ENCODE measurements around the gene PITX3. TPM values are rescaled to one million over a fixed set of nuclear protein-coding genes. Genes with fewer than 3 reads are reported as not detected.
"Not testable (repeated sequence)": the region's sequence is repeated elsewhere in the genome, so short reads cannot be mapped to it uniquely, and the experiment has no call there.

PITX3 gene
- total RNA-seq, 2 experiments from 2014 or later = not detected

DNA sequence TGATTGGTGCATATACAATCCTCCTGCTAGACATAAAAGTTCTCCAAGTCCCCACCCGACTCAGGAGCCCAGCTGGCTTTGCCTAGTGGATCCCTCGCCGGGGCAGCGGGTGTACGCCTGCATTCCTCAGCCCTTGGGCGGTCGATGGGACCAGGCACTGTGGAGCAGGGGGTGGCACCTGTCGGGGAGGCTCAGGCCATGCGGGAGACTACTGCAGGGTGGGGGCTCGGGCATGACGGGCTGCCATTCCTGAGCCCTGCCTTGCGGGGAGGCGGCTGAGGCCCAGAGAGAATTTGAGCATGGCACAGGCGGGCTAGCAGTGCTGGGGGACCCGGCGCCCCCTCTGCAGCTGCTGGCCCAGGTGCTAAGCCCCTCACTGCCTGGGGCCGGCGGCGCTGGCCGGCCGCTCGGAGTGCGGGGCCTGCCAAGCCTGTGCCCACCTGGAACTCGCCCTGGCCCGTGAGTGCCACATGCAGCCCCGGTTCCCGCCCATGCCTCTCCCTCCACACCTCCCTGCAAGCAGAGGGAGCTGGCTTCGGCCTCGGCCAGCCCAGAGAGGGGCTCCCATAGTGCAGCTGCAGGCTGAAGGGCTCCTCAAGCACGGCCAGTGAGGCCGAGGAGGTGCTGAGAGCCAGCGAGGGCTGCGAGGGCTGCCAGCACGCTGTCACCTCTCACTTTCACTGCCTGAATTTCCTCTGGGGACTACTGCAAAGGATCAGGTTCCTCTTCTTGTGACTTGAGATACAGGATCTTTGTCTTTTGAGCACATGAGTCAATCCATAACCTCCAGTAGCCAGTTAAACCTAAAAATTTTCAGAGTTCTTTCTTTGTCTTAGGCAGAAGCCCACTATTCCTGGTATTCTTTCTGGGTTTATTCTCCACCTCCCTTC lies 40.3 kb downstream of the PITX3 start:
- Mint-ChIP-seq H3K36me3 (ENCODE audit: low read depth) (no peaks in the 10 kb centered on the region), H3K27ac (no peak overlapping the region), H3K27me3 (ENCODE audit: low read depth) (peaks cover 7% of the 10 kb centered on the region), H3K4me3 (no peak overlapping the region), H3K9me3 (ENCODE audit: insufficient read depth) (no peaks in the 10 kb centered on the region), H3K4me1 (ENCODE audit: low read depth) (peaks cover 8% of the 10 kb centered on the region)
- DNase-seq (no peak), ATAC-seq (no peak)
- ChIA-PET CTCF (interaction anchor here (1.5 kb wide), 1 partner anchor 29 kb away, joined by 3 read pairs; no protein-coding TSS in a partner anchor), POLR2A (no interaction called here)

DNA sequence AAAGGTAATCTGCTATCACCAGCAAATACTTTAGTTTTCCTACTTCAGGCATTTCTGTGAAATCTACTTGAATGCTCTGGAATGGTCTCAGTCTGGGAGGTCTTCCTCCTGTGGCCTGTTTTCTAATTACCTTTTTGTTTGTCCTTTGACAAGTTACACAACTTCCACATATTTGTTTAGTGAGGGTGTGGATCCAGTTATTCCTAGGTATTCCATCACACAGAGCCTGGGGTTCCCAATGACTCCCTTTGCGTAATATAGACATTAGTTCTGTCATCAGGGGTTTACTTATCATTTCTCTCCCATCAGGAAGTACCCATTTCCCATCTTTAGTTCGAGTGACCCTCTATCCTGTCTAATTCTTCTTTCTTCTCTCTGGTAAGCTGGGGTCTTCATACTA lies 43.3 kb downstream of the PITX3 start:
- peaks cover 7% of the 10 kb centered on the region for H3K27me3 Mint-ChIP-seq (ENCODE audit: low read depth)
- H3K4me3 Mint-ChIP-seq = no peak overlapping the region
- DNase-seq (no peak), ATAC-seq (no peak)
- peaks cover 7% of the 10 kb centered on the region for H3K4me1 Mint-ChIP-seq (ENCODE audit: low read depth)
- H3K36me3 Mint-ChIP-seq (ENCODE audit: low read depth) = no peaks in the 10 kb centered on the region
- ChIA-PET POLR2A (no interaction called here), CTCF (interaction anchor here (1.8 kb wide), 1 partner anchor 154 kb away, joined by 6 read pairs; no protein-coding TSS in a partner anchor)
- no peaks in the 10 kb centered on the region for H3K9me3 Mint-ChIP-seq (ENCODE audit: insufficient read depth)
- no peak overlapping the region for H3K27ac Mint-ChIP-seq

DNA sequence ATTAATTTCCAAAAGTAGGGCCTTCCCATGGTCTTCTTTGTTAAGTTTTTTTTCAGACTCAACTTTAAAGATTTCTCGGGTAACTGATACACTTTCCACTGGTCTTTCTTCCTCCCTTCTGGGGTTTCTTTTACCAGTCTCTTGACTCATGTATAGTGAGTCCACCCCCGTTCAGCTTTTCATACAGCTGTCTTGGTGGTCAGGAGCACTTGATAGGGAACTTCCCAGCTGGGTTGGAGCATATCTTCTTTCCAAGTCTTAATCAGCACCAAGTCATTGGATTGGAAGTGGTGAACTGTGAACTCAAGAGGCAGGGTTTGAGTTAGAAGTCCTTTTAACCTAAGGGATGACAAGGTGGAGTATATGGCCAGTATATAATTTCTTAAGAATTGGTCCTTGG lies 44.4 kb downstream of the PITX3 start:
- ATAC-seq = no peak
- H3K27ac Mint-ChIP-seq = no peak overlapping the region

DNA sequence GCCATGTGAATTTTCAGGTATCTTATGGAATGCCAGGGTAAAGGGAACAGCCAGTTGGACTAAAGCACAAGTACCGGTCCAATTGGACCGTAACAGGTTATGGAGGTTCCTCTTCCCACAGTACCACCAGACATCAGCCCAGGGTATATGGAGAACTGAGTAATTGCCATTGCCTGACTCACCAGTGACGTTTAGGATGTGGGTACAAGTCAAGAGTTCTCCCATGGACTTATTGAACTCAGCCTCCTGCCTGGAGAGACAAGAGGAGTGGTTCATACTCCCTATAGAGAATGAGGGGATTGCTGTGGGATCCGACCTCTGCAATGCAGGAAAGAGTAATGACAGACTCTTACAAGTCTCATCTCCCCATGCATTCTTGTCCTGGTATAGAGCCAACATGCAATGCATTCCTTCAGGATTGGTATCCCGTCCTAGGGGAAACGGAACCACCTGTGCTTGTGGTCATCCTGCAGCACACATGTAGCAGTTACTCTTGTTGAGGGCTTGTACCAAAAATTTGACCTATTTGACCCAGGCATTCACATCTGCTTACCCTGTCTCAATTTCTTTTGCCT lies 45.9 kb downstream of the PITX3 start:
- POLR2A ChIA-PET = no interaction called here
- CTCF ChIA-PET = no interaction called here
- H3K36me3 Mint-ChIP-seq (ENCODE audit: low read depth) = peaks cover 6% of the 10 kb centered on the region
- DNase-seq = no peak
- H3K4me1 Mint-ChIP-seq (ENCODE audit: low read depth) = no peaks in the 10 kb centered on the region
- H3K4me3 Mint-ChIP-seq = no peak overlapping the region
- H3K27ac Mint-ChIP-seq = no peak overlapping the region
- peaks cover 5% of the 10 kb centered on the region for H3K27me3 Mint-ChIP-seq (ENCODE audit: low read depth)
- H3K9me3 Mint-ChIP-seq (ENCODE audit: insufficient read depth) = no peaks in the 10 kb centered on the region
- ATAC-seq = no peak

More for the DNA sequence above, 44.4 kb downstream of the PITX3 start:
- ChIA-PET CTCF (no interaction called here), POLR2A (no interaction called here)
- Mint-ChIP-seq H3K9me3 (ENCODE audit: insufficient read depth) (no peaks in the 10 kb centered on the region), H3K36me3 (ENCODE audit: low read depth) (peaks cover 3% of the 10 kb centered on the region), H3K27me3 (ENCODE audit: low read depth) (peaks cover 6% of the 10 kb centered on the region), H3K4me3 (no peak overlapping the region), H3K4me1 (ENCODE audit: low read depth) (no peaks in the 10 kb centered on the region)
- no peak for DNase-seq

DNA sequence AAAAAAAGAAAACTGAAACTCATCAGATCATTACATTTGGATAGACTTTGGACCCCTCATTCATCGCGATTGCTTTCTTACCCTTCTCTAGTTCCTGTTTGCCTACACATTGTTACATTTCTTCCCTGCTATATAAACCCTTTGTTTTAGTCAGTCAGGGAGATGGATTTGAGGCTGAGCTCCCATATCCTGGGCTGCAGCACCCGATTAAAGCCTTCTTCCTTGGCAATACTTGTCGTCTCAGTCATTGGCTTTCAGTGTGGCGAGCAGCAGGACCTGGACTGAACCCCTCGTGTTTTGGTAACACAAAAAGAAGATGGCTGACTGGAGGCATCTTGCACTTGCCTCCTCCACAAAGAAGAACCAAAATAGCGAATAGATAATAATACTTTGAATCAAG lies 49.4 kb downstream of the PITX3 start:
- peaks cover 1% of the 10 kb centered on the region for H3K27me3 Mint-ChIP-seq (ENCODE audit: low read depth)
- ChIA-PET CTCF (interaction anchor here (0.9 to 1.1 kb wide), 2 partner anchors 22 to 39 kb away, joined by 3 read pairs; no protein-coding TSS in a partner anchor), POLR2A (no interaction called here)
- no peak for ATAC-seq
- H3K9me3 Mint-ChIP-seq (ENCODE audit: insufficient read depth) = no peaks in the 10 kb centered on the region
- no peak overlapping the region for H3K4me3 Mint-ChIP-seq
- no peak overlapping the region for H3K27ac Mint-ChIP-seq
- peaks cover 9% of the 10 kb centered on the region for H3K36me3 Mint-ChIP-seq (ENCODE audit: low read depth)
- no peak for DNase-seq
- peaks cover 14% of the 10 kb centered on the region for H3K4me1 Mint-ChIP-seq (ENCODE audit: low read depth)

DNA sequence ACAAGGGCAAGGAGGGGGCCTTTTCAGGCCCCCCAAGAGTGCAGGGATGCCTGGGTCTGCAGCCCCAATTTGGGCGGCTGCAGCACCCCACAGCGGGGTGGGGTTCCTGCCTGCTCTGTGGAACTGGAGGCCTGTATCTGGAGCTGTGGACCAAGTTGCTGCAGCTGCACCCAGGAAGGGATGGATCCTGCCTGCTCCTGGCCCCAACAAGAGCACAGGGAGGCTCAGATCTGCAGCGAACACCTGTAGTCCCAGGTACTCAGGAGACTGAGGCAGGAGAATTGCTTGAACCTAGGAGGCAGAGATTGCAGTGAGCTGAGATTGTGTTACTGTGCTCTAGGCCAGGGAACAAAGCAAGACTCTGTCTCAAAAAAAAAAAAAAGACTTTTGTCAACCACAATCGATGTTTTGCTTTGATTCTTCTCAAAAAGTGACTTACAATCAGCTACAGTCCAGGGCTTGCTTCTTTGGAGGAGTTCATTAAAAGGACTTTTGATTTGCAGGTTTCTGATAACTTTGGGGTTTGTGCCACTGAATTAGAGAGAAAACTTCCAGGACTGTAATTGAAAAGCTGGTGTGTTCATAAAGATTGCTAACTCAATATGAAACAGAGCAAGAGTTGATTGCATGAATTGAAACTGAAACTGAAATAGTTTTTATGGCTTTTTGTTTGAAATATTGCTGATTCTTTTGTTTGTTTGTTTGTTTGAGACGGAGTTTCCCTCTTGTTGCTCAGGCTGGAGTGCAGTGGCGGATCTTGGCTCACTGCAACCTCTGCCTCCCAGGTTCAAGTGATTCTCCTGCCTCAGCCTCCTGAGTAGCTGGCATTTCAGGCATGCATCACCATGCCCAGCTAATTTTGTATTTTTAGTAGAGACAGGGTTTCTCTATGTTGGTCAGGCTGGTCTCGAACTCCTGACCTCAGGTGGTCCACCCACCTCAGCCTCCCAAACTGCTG lies 52.1 kb downstream of the PITX3 start:
- H3K36me3 Mint-ChIP-seq (ENCODE audit: low read depth); DNase-seq; H3K9me3 Mint-ChIP-seq (ENCODE audit: insufficient read depth); H3K27me3 Mint-ChIP-seq (ENCODE audit: low read depth): not testable (repeated sequence)
- Mint-ChIP-seq H3K4me1 (ENCODE audit: low read depth) (peaks cover 14% of the 10 kb centered on the region), H3K27ac (peak overlapping the region; percentile 90), H3K4me3 (peak overlapping the region; percentile 59)
- ATAC-seq = peak; percentile 79
- POLR2A ChIA-PET = interaction anchor here (0.6 to 1.1 kb wide), 5 partner anchors 20 to 1502 kb away, joined by 3 to 5 read pairs (median 3); no protein-coding TSS in a partner anchor
- CTCF ChIA-PET = interaction anchor here (0.6 to 3.4 kb wide), 12 partner anchors 18 to 1004 kb away, joined by 3 to 21 read pairs (median 4); partner anchors contain the start of gene ACTR1A

DNA sequence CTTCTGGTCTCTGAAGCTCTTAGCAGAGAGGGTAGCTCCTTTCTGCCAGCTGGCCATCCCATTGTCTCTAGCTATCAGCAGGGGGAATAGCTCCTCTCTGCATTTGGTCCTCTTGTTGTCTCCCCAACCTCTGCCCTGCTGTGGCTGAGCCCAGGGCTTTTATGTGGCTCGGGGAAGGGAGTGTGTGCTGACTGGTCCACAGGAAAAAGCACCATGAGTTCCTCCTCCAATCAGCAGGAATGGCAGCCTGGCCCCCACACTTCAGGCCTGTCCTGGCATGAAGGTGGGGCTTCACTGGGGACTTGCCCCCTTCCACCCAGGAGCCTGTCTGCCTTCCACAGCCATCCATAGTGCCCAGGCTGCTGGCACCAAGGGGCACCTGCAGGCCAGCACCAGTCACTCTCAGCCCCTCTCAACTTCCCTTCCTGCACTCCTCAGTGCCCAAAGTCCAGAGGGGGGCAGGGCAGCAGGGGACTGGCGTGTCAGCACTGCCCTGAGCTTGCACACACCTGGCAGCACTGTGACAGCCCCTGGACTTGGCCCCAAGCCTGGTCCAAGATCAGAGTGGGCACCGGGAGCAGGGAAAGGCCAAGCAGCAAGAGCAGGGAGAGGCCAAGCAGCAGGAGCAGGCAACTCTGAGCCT lies 52.9 kb downstream of the PITX3 start:
- peaks cover 9% of the 10 kb centered on the region for H3K36me3 Mint-ChIP-seq (ENCODE audit: low read depth)
- no peak for ATAC-seq
- H3K4me3 Mint-ChIP-seq = no peak overlapping the region
- DNase-seq = no peak
- POLR2A ChIA-PET = interaction anchor here (0.9 to 1.2 kb wide), 3 partner anchors 38 to 205 kb away, joined by 3 read pairs; no protein-coding TSS in a partner anchor
- H3K27me3 Mint-ChIP-seq (ENCODE audit: low read depth) = peaks cover 2% of the 10 kb centered on the region
- peaks cover 7% of the 10 kb centered on the region for H3K9me3 Mint-ChIP-seq (ENCODE audit: insufficient read depth)
- CTCF ChIA-PET = interaction anchor here (1.2 to 3.9 kb wide), 8 partner anchors 19 to 316 kb away, joined by 3 to 27 read pairs (median 6); partner anchors contain the start of gene SUFU
- peak overlapping the region; percentile 47 for H3K27ac Mint-ChIP-seq
- peaks cover 14% of the 10 kb centered on the region for H3K4me1 Mint-ChIP-seq (ENCODE audit: low read depth)

DNA sequence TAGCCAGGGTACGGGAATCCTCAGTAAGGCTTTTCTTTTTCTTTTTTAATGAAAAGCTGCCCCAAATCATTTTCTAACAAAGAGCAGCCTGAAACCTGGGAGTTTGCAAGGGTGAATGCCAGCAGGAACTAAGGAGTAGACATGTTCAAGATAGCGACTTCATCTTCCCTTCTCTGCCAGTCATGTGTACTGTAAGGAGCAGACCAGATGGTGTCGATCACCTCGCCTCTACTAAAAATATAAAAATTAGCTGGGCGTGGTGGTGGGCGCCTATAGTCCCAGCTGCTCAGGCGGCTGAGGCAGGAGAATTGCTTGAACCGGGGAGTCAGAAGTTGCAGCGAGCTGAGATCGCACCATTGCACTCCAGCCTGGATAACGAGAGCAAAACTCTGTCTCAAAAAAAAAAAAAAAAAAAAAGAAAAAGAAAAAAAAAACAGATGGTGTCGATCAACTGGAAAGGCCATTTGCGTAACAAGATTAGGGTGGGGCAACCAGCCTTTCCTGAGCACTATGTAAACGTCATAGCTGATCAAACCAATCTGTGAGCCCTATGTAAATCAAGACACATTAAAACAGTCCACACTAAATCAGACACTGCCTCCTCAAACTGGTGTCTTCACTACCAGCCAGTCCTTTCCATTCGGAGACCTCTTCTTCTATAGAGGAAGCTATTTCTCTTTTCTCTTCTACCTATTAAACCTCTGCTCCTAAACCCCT lies 55.3 kb downstream of the PITX3 start:
- Mint-ChIP-seq H3K9me3 (ENCODE audit: insufficient read depth) (peaks cover 7% of the 10 kb centered on the region), H3K4me1 (ENCODE audit: low read depth) (peaks cover 14% of the 10 kb centered on the region), H3K4me3 (no peak overlapping the region), H3K27ac (no peak overlapping the region), H3K36me3 (ENCODE audit: low read depth) (peaks cover 3% of the 10 kb centered on the region), H3K27me3 (ENCODE audit: low read depth) (peaks cover 3% of the 10 kb centered on the region)
- ATAC-seq = no peak
- no peak for DNase-seq
- ChIA-PET CTCF (interaction anchor here (1.1 to 3.9 kb wide), 4 partner anchors 16 to 166 kb away, joined by 3 to 27 read pairs (median 4); no protein-coding TSS in a partner anchor), POLR2A (no interaction called here)

DNA sequence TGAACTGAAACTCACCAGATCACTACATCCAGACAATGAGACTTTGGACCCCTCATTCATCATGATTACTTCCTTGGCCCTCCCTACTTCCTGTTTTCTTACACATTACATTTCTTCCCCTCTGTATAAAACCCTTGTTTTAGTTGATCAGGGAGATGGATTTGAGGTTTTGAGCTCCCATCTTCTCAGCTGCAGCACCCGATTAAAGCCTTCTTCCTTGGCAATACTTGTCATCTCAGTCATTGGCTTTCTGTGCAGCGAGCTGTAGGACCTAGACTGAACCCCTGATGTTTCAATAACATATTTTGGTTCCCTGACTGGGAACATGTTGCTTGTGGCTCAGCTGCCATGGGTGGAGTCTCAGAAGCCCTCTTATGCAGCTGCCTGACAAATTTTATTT lies 56.0 kb downstream of the PITX3 start:
- H3K4me3 Mint-ChIP-seq = no peak overlapping the region
- H3K36me3 Mint-ChIP-seq (ENCODE audit: low read depth) = peaks cover 3% of the 10 kb centered on the region
- CTCF ChIA-PET = interaction anchor here (1.1 to 3.9 kb wide), 4 partner anchors 15 to 166 kb away, joined by 3 to 27 read pairs (median 4); no protein-coding TSS in a partner anchor

DNA sequence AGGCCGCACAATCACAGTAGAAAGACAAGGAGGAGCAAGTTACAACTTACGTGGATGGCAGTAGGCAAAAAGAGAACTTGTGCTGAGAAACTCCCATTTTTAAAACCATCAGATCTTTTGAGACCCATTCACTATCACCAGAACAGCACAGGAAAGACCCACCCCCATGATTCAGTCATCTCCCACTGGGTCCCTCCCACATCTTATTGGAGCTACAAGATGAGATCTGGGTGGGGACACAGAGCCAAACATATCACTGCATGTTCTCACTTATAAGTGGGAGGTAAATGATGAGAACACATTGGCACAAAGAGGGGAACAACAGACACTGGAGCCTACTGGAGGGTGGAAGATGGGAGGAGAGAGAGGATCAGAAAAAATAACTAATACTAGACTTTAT lies 56.7 kb downstream of the PITX3 start:
- Mint-ChIP-seq H3K27ac (no peak overlapping the region), H3K4me3 (no peak overlapping the region), H3K36me3 (ENCODE audit: low read depth) (peaks cover 3% of the 10 kb centered on the region), H3K27me3 (ENCODE audit: low read depth) (peaks cover 3% of the 10 kb centered on the region), H3K9me3 (ENCODE audit: insufficient read depth) (peaks cover 7% of the 10 kb centered on the region), H3K4me1 (ENCODE audit: low read depth) (peaks cover 13% of the 10 kb centered on the region)
- POLR2A ChIA-PET = no interaction called here
- no peak for ATAC-seq
- CTCF ChIA-PET = interaction anchor here (1.4 to 3.9 kb wide), 2 partner anchors 15 to 47 kb away, joined by 3 to 27 read pairs; no protein-coding TSS in a partner anchor
- DNase-seq = no peak

More for the DNA sequence above, 56.0 kb downstream of the PITX3 start:
- no peak for ATAC-seq
- Mint-ChIP-seq H3K4me1 (ENCODE audit: low read depth) (peaks cover 14% of the 10 kb centered on the region), H3K27ac (no peak overlapping the region), H3K9me3 (ENCODE audit: insufficient read depth) (peaks cover 7% of the 10 kb centered on the region), H3K27me3 (ENCODE audit: low read depth) (peaks cover 3% of the 10 kb centered on the region)
- no peak for DNase-seq
- POLR2A ChIA-PET = interaction anchor here (0.6 kb wide), 1 partner anchor 166 kb away, joined by 3 read pairs; no protein-coding TSS in a partner anchor

Data from activated CD8-positive, alpha-beta T cell treated with anti-CD3 and anti-CD28 coated beads, Interleukin-2, amount 10 ng/mL, durations not matched to agents 7 days and 5 days (primary cell).